PC-3 (cell line): Measurements from ENCODE around the gene RNLS.

ENCODE experiments used
- CTCF ChIP-seq: fragments of 300-600 bp; sonication (generic); conservative IDR thresholded peaks from 2 replicates; pipeline ENCODE4 v1.5.1; 2017; ENCODE audit warnings: antibody characterized with exemption, low read depth, mild to moderate bottlenecking, low read length
- EZH2 ChIP-seq: fragments of 300-600 bp; sonication (generic); IDR thresholded peaks from one replicate; pipeline ENCODE4 v1.6.1; 2017; ENCODE audit warnings: antibody characterized with exemption, mild to moderate bottlenecking, low read length; ENCODE audit not compliant: unreplicated experiment

DNA sequence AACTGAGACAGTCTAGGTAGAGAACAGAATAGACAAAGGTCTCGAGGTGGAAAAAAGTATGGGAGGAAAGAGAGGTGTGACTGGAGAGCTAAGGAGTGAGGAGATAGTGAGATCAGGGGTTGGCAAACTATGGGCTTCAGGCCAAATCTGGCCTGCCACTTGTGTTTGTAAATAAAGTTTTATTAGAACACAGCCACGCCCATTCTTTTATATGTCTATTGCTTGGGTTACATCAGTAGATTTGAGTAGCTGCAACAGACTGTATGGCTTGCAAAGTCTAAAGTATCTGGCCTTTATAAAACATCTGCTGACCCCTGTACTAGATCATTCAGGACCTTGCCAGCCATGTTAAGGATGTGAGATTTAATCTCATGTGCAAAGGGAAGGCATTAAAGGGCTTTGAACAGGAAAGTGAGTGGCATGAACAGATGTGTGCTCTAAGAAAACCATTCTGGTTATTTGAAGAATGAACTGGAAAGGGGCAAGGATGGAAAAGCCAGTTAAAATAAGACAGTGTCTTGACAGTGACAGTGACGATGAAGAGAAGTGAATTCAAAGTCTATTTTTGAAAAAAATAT lies 240.3 kb downstream of the RNLS start:
- no peak for TF ChIP-seq CTCF
- no peak for TF ChIP-seq EZH2
